Suprapubic skin (tissue), 3 donors: ENCODE data around the gene GARIN3.

Experiments used
- CTCF ChIP-seq, 2 donors: fragments of 200-600 bp in 1 of 2; fragments of 450-650 bp in 1 of 2; sonication (generic) in 1 of 2; IDR thresholded peaks; one replicate each; pipeline ENCODE4 v1.5.1; 2016 to 2019; ENCODE audit warnings: antibody characterized with exemption in 2 of 2, mild to moderate bottlenecking in 1 of 2, moderate library complexity in 1 of 2
- EP300 ChIP-seq: sonication (generic); formaldehyde crosslinking; IDR thresholded peaks from one replicate; pipeline ENCODE4 v1.6.1; 2017; ENCODE audit warnings: antibody characterized with exemption

- TF ChIP-seq CTCF (IDR thresholded peaks at IDR 0.05) (no peak), EP300 (no peak)
Observed at GRCh38 chr5:157166214-157167213, at the start of gene GARIN3.
